DMS79 treated with DMSO at 0.1 percent for 48 hours (cell line): ENCODE results near the gene MBTD1.

Experiments used
- DNase-seq: peaks from one replicate; lab custom pipeline; 2025; lab: John Stamatoyannopoulos, UW

MBTD1 gene

GRCh38 chr17:51144266-51145022, 115.4 kb downstream of the MBTD1 start:
- DNase-seq, result no peak

DNA sequence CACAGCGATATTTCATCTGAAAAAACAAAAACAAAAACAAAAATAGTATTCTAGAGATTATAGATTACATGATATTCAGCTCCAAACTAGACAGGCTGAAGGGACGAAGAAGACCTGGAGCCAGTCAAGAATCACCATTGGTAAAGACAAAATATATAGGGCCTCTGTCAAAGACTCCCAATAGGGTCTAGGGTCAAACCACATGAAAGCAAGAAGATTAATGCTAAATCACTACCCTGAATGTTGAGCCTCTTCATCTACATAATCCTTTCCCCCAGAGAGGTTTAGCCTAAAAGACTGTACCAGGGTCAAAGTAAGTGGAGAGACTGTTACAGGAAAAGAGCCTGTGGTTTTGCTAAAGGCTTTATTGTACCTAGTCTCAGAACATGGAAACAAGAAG, 117.3 kb downstream of the MBTD1 start:
- no peak for DNase-seq

DNA sequence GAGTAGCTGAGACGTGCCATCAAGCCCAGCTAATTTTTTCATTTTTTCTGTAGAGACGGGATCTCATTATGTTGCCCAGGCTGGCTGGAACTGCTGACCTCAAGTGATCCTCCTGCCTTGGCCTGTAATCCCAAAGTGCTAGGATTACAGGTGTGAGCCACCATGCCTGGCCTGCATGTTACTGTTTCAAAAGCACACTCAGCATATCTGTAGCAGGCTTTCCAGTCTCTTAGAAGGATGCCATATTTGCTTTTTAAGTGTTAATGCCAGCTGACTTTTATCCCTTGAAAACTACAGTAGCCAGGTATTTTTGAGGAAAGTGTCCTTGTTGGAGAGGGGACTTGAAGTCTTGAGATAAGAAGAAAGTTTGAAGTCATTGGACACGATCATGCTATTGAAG, 123.9 kb downstream of the MBTD1 start:
- DNase-seq, result no peak

GRCh38 chr17:51133365-51133764, 126.5 kb downstream of the MBTD1 start:
- DNase-seq, result no peak

GRCh38 chr17:51132964-51133319, 126.9 kb downstream of the MBTD1 start:
- no peak for DNase-seq

GRCh38 chr17:51128076-51128475, 131.8 kb downstream of the MBTD1 start:
- DNase-seq, result no peak
